Hematopoietic multipotent progenitor cell (in vitro differentiated cells): ENCODE results near the gene CACNA2D1. TPM values are rescaled to one million over a fixed set of nuclear protein-coding genes. Genes with fewer than 3 reads are reported as not detected.

Experiments
- DNase-seq, 3 donors: peaks; one replicate each; pipeline ENCODE4 v3.0.0-alpha.2; 2011 to 2015; ENCODE audit warnings: low read depth in 2 of 3, low spot score in 2 of 3
- total RNA-seq: library from RNA; depleted of rRNA; stranded (reverse); fragments of >200 nt; gene quantifications from one replicate; pipeline ENCODE4 v1.2.3, GENCODE V29; 2012

Gene CACNA2D1
- total RNA-seq, 1 donor = under 0.01 TPM

DNA sequence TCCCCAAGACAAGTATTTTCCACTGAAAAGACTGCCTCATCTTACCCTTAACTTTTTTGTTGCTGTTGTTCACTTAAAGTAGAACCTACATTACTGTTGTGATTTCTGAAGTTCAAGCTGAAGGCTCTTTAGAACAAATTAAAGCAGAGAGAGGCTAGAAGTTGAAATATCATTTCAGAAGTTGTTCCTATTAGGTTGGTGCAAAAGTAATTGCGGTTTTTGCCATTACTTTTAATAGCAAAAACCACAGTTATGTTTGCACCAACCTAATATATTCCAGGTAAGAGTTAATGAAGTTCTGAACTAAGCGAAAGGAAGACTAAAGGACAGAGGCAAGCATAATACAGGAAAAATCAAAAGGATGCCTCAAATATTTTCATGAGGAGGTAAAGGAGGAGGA, 153.7 kb downstream of the CACNA2D1 start:
- no peak for DNase-seq

DNA sequence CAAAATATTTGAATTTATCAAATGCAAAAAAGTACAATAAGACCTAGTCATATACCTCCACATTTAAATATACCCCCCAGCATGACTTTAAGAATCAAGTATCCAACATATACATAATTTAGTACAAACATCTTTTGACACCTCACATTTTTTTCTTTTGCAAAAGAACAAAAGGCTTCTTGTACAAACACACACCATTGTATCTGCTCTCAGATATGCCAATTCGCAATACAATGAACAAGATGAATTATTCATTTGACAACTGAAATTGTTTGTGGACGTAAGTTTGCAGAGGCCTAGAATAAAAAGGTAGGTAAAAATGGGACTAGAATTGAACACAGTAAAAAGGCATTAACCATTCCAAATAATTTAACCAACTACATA, 154.4 kb downstream of the CACNA2D1 start:
- DNase-seq = no peak

- DNase-seq = no peak
Observed at GRCh38 chr7:82286798-82287140, 156.8 kb downstream of the CACNA2D1 start.

- DNase-seq = no peak
Observed at GRCh38 chr7:82286096-82286797, 157.3 kb downstream of the CACNA2D1 start.

DNA sequence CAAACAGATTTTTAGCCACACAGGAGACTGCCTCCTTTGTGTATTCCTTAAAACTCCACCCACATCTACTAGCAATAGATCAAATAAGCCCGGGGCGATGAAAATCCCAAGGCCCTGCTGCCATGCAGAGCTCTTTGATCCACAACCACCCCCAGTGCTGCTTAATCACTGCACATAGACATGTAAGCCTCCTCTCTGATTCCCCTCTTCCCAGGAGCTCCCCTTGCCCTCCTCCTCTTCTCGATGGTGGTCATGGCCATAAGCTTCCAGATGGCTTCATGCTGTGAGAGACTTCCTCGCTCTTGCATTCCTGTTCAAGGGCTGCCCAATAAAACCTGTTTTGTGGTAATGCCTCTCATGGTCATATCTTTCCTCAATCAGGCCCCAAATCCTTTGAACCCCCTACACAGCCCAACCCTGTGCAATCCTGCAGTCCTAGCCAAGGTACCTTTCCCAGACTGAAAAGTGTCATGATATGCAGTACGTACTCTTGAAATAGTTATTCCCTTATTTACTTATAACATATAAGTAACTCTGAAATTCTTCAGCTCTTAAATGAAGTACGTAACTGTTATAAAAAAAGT, 158.5 kb downstream of the CACNA2D1 start:
- DNase-seq = no peak

DNA sequence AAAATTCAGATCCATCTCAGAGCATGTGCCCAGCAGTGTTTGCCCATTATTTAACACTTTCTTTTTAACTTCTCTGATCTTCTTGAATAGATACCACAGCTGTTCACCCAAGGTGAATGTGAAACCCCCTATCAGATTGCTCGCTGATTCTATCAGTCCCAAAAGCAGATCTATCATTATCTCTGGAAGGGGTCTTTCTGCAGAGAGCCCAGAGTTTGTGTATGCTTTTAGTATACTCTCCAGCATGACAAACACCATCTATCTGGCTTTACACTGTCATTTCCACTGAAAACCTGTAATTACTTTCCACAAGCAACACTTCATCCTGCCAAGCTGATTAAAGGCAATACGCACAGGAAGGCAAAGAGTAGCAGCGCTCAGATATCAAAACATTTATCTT, 168.2 kb downstream of the CACNA2D1 start:
- DNase-seq = no peak

GRCh38 chr7:82274681-82275080, 168.9 kb downstream of the CACNA2D1 start:
- no peak for DNase-seq

DNA sequence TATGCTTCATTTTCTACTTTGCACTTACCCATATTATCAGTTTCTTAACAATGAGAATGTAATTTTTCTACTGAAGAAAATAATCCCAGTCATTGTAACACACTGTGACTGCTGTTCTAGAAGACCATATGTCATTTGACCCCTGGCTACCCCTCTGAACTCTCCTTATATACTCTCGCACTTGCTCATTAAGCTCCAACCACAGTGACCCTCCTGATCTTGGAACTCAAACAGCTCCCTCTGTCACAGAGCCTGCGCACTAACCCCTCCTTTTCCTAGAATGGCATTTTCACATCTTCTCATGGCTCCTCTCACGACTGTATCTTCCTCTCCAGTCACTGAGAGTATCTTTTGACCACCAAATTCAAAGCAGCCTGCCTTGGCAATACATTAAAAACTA, 169.7 kb downstream of the CACNA2D1 start:
- no peak for DNase-seq

DNA sequence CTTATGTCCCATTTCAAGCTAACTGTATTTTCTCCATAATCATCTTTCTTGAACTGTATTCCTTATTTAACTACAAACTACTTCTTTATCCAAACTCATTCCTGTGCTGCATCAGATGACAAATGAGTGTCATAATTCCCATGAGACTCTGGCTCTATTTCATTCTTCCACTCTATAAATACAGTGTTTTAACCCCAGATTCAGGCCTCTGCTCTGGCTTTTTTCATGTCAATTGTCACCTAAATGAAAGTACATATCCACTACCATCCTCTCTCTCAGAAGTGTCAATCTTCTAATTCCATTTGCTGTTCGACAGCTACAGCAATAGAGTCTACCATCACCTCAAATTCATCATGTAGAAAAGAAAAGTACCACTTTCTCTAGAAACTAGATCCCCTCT, 172.7 kb downstream of the CACNA2D1 start:
- no peak for DNase-seq

GRCh38 chr7:82268632-82269031, 174.9 kb downstream of the CACNA2D1 start:
- DNase-seq = no peak

DNA sequence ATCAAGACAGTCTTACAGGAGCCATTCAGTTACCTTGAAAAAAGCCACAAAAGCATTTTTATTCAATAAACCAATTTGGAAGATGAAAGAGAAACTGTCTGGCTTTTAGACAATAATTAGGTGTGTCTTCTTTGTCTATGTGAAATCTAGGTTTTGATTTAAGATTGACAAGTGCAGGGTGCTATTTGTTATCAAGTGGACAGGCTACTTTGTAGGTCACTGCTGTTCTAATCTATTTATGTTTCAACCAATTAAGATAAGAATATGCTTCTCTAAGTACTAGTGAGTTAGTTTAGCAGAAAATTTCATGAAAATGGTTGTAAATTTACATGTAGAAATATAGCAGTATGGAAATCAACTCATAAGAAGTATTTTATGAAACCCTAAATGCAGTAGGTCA, 177.5 kb downstream of the CACNA2D1 start:
- no peak for DNase-seq

DNA sequence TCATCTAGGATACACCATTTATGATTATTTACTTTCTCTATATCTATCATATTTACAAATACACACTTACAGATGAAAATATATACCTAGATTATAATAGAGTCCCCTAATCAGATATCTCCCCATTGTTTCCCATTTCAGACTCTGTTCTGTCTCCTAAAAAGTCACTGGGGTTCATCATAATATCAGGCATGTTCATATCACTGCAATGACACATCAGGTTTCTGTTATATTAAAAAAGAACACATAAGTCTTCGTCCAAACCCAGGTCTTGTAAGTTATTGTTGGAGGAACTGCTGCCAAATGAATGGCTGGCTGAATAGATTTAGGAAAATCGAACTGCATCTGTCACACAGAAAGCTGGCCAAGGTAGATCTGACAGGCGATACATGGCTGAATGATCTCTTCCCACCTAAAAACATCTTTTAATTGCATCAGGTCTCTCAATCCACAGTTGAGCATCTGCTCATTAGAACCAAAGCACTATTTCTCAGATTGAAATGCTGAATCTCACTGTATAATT, 178.7 kb downstream of the CACNA2D1 start:
- DNase-seq = no peak

- no peak for DNase-seq
Observed at GRCh38 chr7:82263920-82264782, 179.4 kb downstream of the CACNA2D1 start.

GRCh38 chr7:82258181-82258580, 185.4 kb downstream of the CACNA2D1 start:
- DNase-seq = no peak

GRCh38 chr7:82257118-82257695, 186.4 kb downstream of the CACNA2D1 start:
- DNase-seq = no peak

- no peak for DNase-seq
Observed at GRCh38 chr7:82255706-82256105, 187.9 kb downstream of the CACNA2D1 start.

DNA sequence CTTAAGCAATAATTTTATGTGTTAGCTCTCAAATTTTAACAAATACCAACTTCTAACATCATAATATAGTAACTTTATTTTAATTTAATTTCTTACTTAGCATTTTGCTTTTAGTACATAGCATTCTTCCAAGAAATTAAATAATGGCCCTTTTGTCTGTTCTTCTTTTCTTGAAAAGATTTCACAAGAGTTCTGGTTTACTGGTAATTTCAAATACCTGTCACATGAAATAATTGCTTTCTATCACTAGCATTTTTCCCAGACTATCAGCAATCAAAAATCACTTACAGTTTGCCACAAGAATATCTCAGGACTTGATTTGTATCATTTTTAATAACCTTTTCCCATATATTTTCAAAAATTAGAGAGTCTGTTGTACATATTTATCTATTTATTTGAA, 193.0 kb downstream of the CACNA2D1 start:
- no peak for DNase-seq

DNA sequence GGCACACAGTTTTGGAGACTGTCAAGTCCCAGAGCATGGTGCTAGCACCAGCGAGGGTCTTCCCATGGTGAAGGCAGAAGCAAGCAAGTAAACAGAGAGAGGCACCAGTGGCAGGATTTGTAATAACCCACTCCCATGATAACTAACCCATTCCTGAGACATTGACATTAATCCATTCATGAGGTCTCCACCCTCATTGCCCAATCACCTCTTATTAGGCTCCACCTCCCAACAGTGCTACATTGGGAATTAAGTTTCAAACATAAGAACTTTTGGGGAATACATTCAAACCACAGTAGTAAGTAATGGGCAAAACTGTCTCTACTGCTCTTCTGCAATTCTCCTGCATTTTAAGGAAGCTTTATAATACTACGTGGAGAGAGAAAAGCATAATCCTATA, 193.6 kb downstream of the CACNA2D1 start:
- no peak for DNase-seq

GRCh38 chr7:82247814-82248433, 195.7 kb downstream of the CACNA2D1 start:
- no peak for DNase-seq

- no peak for DNase-seq
Observed at GRCh38 chr7:82244947-82245517, 198.5 kb downstream of the CACNA2D1 start.

DNA sequence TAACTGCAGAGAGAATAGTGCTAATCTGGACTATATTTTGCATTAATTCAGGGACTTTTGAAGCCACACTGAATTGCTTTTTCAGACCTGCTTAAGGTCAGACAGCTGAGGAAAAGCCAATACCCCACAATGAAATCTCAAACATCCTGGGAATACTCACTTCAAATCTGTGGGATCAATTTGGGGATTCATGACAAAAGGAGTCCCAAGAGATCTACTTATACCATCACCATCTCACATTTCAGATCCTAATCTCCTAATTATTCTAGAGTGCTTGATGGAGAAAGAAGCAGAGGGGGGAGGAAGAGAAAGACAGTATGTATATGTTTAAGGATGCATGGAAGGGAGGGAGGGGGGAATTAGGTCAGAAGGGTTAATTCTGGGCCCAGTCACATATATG, 202.2 kb downstream of the CACNA2D1 start:
- DNase-seq = no peak
